ENCODE results near the gene PTPRN2.

PTPRN2 gene

DNA sequence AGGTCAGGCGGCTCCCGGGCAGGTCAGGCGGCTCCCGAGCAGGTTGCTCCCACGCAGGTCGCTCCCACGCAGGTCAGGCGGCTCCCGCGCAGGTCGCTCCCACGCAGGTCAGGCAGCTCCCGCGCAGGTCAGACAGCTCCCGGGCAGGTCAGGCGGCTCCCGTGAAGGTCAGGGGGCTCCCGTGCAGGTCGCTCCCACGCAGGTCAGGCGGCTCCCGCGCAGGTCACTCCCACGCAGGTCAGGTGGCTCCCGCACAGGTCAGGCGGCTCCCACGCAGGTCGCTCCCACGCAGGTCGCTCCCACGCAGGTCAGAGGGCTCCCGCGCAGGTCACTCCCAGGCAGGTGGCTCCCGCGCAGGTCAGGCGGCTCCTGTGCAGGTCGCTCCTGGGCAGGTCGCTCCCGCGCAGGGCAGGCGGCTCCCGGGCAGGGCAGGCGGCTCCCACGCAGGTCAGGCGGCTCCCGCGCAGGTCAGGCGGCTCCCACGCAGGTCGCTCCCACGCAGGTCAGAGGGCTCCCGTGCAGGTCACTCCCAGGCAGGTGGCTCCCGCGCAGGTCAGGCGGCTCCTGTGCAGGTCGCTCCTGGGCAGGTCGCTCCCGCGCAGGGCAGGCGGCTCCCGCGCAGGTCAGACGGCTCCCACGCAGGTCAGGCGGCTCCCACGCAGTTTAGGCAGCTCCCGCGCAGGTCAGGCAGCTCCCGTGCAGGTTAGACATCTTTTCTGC, 30.7 kb downstream of the PTPRN2 start:
- Histone ChIP-seq H3K9ac (ENCODE audit: low read depth in 1 of 2, low read length in 2 of 2) (no peak overlapping the region), H3K36me3 (ENCODE audit: control insufficient read depth in 2 of 2, insufficient read depth in 2 of 2, low read length in 2 of 2) (no peaks in the 10 kb centered on the region), H3K4me3 (ENCODE audit: low read length in 2 of 2) (no peak overlapping the region), H3K4me1 (ENCODE audit: control insufficient read depth in 2 of 2, insufficient read depth in 2 of 2, low read length in 2 of 2) (no peaks in the 10 kb centered on the region), H3K27me3 (ENCODE audit: control insufficient read depth in 2 of 2, insufficient read depth in 2 of 2, low read length in 2 of 2) (no peaks in the 10 kb centered on the region), H3K9me3 (ENCODE audit: control insufficient read depth in 2 of 2, low read length in 2 of 2) (no peaks in the 10 kb centered on the region), H3K27ac (ENCODE audit: low read depth in 2 of 2, low read length in 2 of 2) (no peak overlapping the region)

DNA sequence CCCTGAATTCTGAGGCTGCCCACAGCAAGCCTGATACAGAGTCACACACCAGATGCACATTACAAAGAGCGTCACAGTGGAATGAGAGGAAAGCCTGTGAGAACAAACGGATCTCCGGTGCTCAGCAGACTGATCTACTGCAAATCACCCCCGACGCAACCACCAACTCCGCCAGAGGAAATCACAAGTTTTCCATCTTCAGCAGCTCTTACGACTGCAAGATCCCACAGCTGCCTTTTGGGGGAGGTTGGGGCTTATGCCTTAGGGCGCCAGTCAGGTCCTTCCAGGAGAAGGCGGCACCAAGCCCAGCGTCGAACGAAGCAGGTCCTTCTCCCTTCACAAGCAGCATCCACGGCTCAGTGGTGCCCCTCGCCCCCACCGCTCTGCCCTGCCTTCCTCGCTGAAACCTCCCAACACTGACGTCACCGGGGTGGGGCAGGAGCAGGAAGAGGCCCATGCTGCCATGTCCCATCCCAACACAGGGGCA, 32.5 kb downstream of the PTPRN2 start:
- no peaks in the 10 kb centered on the region for H3K4me1 ChIP-seq (ENCODE audit: control insufficient read depth in 2 of 2, insufficient read depth in 2 of 2, low read length in 2 of 2)
- H3K4me3 ChIP-seq (ENCODE audit: low read length in 2 of 2) = no peak overlapping the region
- H3K27me3 ChIP-seq (ENCODE audit: control insufficient read depth in 2 of 2, insufficient read depth in 2 of 2, low read length in 2 of 2) = no peaks in the 10 kb centered on the region
- no peak overlapping the region for H3K27ac ChIP-seq (ENCODE audit: low read depth in 2 of 2, low read length in 2 of 2)
- H3K9ac ChIP-seq (ENCODE audit: low read depth in 1 of 2, low read length in 2 of 2) = no peak overlapping the region
- no peaks in the 10 kb centered on the region for H3K9me3 ChIP-seq (ENCODE audit: control insufficient read depth in 2 of 2, low read length in 2 of 2)
- H3K36me3 ChIP-seq (ENCODE audit: control insufficient read depth in 2 of 2, insufficient read depth in 2 of 2, low read length in 2 of 2) = no peaks in the 10 kb centered on the region

DNA sequence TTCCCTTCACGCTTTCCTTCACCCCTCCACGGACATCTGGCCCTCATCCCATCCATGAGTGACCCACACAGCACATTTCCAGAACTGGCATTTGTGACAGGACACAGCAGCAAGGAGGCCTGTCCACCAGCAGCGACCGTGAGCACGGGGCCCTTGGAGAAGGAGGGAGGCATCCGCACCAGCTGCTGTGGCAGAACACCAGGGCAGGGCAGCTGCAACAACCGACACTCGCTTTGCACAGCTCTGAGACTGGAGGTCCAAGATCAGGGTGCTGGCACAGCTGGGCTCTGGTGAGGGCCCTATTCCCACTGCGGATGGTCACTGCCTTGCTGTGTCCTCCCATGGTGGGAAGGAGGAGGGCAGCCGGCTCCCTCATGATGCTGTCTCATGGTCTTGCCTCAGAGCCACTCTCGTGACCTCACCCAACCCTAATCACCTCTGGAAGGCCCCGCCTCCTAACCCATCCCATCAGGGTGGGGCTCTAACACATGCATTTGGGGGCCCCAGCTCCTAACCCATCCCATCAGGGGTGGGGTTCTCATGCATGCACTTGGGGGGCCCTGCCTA, 36.7 kb downstream of the PTPRN2 start:
- no peaks in the 10 kb centered on the region for H3K4me1 ChIP-seq (ENCODE audit: control insufficient read depth in 2 of 2, insufficient read depth in 2 of 2, low read length in 2 of 2)
- no peaks in the 10 kb centered on the region for H3K27me3 ChIP-seq (ENCODE audit: control insufficient read depth in 2 of 2, insufficient read depth in 2 of 2, low read length in 2 of 2)
- H3K27ac ChIP-seq (ENCODE audit: low read depth in 2 of 2, low read length in 2 of 2) = no peak overlapping the region

DNA sequence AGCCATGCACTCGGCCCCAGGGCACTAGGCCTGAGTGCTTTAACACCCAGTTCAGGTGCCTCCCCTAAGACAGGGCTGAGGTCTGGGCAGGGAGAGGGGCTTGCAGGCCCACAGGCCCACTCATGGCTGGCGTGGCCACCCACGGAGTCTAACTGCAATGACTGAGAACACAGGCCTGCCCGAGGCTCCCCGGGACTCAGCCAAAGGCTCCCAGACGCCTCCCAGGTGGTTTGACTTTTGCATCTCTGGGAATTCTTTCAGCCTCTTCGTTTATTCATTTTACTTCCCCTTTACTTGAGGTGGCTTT, 37.3 kb downstream of the PTPRN2 start:
- no peaks in the 10 kb centered on the region for H3K36me3 ChIP-seq (ENCODE audit: control insufficient read depth in 2 of 2, insufficient read depth in 2 of 2, low read length in 2 of 2)
- no peaks in the 10 kb centered on the region for H3K27me3 ChIP-seq (ENCODE audit: control insufficient read depth in 2 of 2, insufficient read depth in 2 of 2, low read length in 2 of 2)
- H3K27ac ChIP-seq (ENCODE audit: low read depth in 2 of 2, low read length in 2 of 2) = no peak overlapping the region
- H3K4me1 ChIP-seq (ENCODE audit: control insufficient read depth in 2 of 2, insufficient read depth in 2 of 2, low read length in 2 of 2) = no peaks in the 10 kb centered on the region
- no peak overlapping the region for H3K9ac ChIP-seq (ENCODE audit: low read depth in 1 of 2, low read length in 2 of 2)
- H3K9me3 ChIP-seq (ENCODE audit: control insufficient read depth in 2 of 2, low read length in 2 of 2) = no peaks in the 10 kb centered on the region
- H3K4me3 ChIP-seq (ENCODE audit: low read length in 2 of 2) = no peak overlapping the region

More for the DNA sequence above, 36.7 kb downstream of the PTPRN2 start:
- Histone ChIP-seq H3K9me3 (ENCODE audit: control insufficient read depth in 2 of 2, low read length in 2 of 2) (no peaks in the 10 kb centered on the region), H3K4me3 (ENCODE audit: low read length in 2 of 2) (no peak overlapping the region), H3K36me3 (ENCODE audit: control insufficient read depth in 2 of 2, insufficient read depth in 2 of 2, low read length in 2 of 2) (no peaks in the 10 kb centered on the region), H3K9ac (ENCODE audit: low read depth in 1 of 2, low read length in 2 of 2) (no peak overlapping the region)

DNA sequence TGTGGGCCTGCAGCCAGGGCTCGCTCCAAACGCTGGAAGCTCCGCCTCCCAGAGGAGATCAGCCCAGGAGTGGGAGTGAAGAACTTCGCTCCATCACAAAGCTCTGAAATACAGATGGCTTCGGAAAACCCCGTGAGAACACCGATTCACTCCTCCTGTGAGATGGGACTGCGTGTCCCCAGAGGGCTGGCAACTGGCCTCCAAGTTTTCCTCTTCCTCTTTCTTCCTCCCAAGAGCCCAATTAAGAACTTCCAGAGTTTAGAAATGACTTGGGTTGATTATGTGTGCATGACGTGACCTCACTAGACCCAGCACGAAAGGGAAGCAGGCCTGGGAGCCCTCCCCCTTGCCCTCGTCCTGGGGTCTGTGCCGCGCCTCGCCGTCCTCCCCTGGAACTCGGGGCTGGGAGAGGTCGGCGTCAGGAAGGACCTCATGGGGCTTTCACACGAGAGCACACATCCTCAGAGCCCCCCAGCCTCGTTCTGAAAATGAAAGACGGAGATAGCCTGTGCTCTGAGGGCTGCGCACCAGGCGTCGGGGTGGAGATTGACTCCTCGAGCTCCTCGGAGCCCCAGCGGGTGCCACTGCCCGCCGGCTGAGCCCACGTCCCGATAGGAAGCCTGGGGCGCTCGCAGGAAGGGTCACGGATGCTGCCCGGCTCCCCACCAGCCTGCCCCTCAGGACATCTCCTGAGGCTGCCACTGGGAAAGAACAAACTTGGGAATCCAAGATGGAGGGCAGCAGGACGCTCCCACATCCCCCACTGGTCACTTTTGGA, 37.8 kb downstream of the PTPRN2 start:
- Histone ChIP-seq H3K9ac (ENCODE audit: low read depth in 1 of 2, low read length in 2 of 2) (no peak overlapping the region), H3K36me3 (ENCODE audit: control insufficient read depth in 2 of 2, insufficient read depth in 2 of 2, low read length in 2 of 2) (no peaks in the 10 kb centered on the region), H3K4me3 (ENCODE audit: low read length in 2 of 2) (no peak overlapping the region), H3K4me1 (ENCODE audit: control insufficient read depth in 2 of 2, insufficient read depth in 2 of 2, low read length in 2 of 2) (no peaks in the 10 kb centered on the region), H3K9me3 (ENCODE audit: control insufficient read depth in 2 of 2, low read length in 2 of 2) (no peaks in the 10 kb centered on the region), H3K27me3 (ENCODE audit: control insufficient read depth in 2 of 2, insufficient read depth in 2 of 2, low read length in 2 of 2) (no peaks in the 10 kb centered on the region), H3K27ac (ENCODE audit: low read depth in 2 of 2, low read length in 2 of 2) (no peak overlapping the region)

DNA sequence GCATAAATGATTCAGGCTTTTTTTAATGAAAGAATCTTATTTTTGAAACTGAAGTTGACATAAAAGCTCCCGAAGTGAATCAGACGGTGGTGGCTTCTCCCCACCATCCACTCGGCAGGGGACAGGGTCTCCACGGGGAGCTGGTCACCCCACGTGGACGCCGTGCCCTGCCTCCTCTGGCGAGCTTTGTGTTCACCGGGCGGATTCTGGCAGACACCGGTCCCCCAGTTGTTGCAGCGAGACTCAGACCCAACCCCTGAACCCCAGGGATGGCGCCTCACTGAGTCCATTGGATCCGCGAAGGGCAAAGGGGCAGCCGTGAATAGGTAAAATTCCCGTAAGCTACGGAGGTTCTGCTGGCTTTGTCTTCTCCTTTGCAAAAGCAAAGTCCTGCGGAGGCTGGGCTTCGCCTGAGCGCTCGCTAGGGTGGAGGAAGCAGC, 38.4 kb downstream of the PTPRN2 start:
- no peaks in the 10 kb centered on the region for H3K9me3 ChIP-seq (ENCODE audit: control insufficient read depth in 2 of 2, low read length in 2 of 2)
- H3K27me3 ChIP-seq (ENCODE audit: control insufficient read depth in 2 of 2, insufficient read depth in 2 of 2, low read length in 2 of 2) = no peaks in the 10 kb centered on the region
- H3K36me3 ChIP-seq (ENCODE audit: control insufficient read depth in 2 of 2, insufficient read depth in 2 of 2, low read length in 2 of 2) = no peaks in the 10 kb centered on the region
- no peak overlapping the region for H3K4me3 ChIP-seq (ENCODE audit: low read length in 2 of 2)
- H3K27ac ChIP-seq (ENCODE audit: low read depth in 2 of 2, low read length in 2 of 2) = no peak overlapping the region
- no peaks in the 10 kb centered on the region for H3K4me1 ChIP-seq (ENCODE audit: control insufficient read depth in 2 of 2, insufficient read depth in 2 of 2, low read length in 2 of 2)
- H3K9ac ChIP-seq (ENCODE audit: low read depth in 1 of 2, low read length in 2 of 2) = no peak overlapping the region

DNA sequence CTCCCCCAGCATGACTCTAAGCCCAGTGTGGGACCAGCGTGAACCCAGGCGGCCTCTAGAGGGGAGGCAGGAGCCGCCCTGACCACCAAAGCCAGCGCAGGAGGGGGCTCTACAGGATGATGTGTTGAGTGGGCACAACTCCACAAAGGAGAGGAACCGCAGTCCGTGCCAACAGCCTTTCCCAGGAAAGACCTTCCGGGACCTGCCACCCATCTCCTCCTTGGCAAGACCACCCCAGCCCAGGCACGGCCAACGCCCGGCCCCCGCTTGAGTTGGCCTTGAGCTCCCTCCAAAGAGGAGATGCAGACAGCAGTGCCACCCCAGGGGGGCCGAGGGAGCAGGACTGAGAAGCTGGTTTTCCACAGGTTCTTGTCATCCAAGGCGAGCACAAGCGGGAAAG, 38.9 kb downstream of the PTPRN2 start:
- Histone ChIP-seq H3K27ac (ENCODE audit: low read depth in 2 of 2, low read length in 2 of 2) (no peak overlapping the region), H3K4me3 (ENCODE audit: low read length in 2 of 2) (no peak overlapping the region), H3K27me3 (ENCODE audit: control insufficient read depth in 2 of 2, insufficient read depth in 2 of 2, low read length in 2 of 2) (no peaks in the 10 kb centered on the region), H3K9me3 (ENCODE audit: control insufficient read depth in 2 of 2, low read length in 2 of 2) (no peaks in the 10 kb centered on the region), H3K9ac (ENCODE audit: low read depth in 1 of 2, low read length in 2 of 2) (no peak overlapping the region), H3K36me3 (ENCODE audit: control insufficient read depth in 2 of 2, insufficient read depth in 2 of 2, low read length in 2 of 2) (no peaks in the 10 kb centered on the region), H3K4me1 (ENCODE audit: control insufficient read depth in 2 of 2, insufficient read depth in 2 of 2, low read length in 2 of 2) (no peaks in the 10 kb centered on the region)

DNA sequence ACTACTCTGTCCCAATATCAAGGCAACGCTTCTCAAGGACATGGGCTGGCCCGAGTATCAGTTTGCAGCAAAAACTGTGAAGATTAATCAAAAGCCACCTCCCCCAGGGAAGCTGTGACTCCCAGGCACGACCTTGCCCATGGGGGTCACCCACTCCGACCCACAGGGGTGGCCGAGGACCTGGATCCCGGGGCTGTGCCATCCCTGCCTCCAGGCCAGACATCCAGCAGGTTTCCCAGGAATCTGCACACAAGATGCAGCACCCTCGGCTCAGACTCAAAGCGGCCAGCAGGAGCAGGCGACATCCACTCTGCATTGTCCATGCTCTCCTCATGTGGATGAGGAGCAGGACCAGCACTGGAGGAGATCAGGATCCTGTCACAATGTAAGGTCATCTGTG, 39.8 kb downstream of the PTPRN2 start:
- H3K27me3 ChIP-seq (ENCODE audit: control insufficient read depth in 2 of 2, insufficient read depth in 2 of 2, low read length in 2 of 2) = no peaks in the 10 kb centered on the region
- no peak overlapping the region for H3K4me3 ChIP-seq (ENCODE audit: low read length in 2 of 2)
- no peaks in the 10 kb centered on the region for H3K9me3 ChIP-seq (ENCODE audit: control insufficient read depth in 2 of 2, low read length in 2 of 2)
- H3K4me1 ChIP-seq (ENCODE audit: control insufficient read depth in 2 of 2, insufficient read depth in 2 of 2, low read length in 2 of 2) = no peaks in the 10 kb centered on the region
- H3K9ac ChIP-seq (ENCODE audit: low read depth in 1 of 2, low read length in 2 of 2) = no peak overlapping the region
- H3K27ac ChIP-seq (ENCODE audit: low read depth in 2 of 2, low read length in 2 of 2) = no peak overlapping the region
- H3K36me3 ChIP-seq (ENCODE audit: control insufficient read depth in 2 of 2, insufficient read depth in 2 of 2, low read length in 2 of 2) = no peaks in the 10 kb centered on the region

DNA sequence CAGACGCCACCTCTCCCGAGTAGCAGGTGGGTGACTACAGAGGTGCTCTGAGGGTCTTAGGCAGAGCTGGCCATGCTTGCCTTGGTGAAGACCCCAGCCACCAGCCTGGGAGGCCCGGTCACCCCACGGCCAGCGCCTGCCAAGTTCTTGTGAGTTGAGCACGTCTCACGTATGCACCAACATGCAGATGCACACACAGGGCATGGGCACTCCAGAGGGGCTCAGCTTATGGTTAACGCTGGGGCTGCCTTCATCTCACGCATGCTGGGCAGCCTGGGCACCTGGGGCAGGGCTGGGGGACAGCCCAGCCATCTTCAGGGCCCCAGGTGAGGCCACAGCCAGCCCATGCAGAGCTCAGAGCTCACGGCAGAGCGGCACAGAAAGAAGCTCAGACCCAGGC, 41.0 kb downstream of the PTPRN2 start:
- no peaks in the 10 kb centered on the region for H3K36me3 ChIP-seq (ENCODE audit: control insufficient read depth in 2 of 2, insufficient read depth in 2 of 2, low read length in 2 of 2)
- no peaks in the 10 kb centered on the region for H3K9me3 ChIP-seq (ENCODE audit: control insufficient read depth in 2 of 2, low read length in 2 of 2)
- no peak overlapping the region for H3K4me3 ChIP-seq (ENCODE audit: low read length in 2 of 2)
- H3K27me3 ChIP-seq (ENCODE audit: control insufficient read depth in 2 of 2, insufficient read depth in 2 of 2, low read length in 2 of 2) = no peaks in the 10 kb centered on the region
- H3K4me1 ChIP-seq (ENCODE audit: control insufficient read depth in 2 of 2, insufficient read depth in 2 of 2, low read length in 2 of 2) = no peaks in the 10 kb centered on the region
- H3K27ac ChIP-seq (ENCODE audit: low read depth in 2 of 2, low read length in 2 of 2) = no peak overlapping the region
- no peak overlapping the region for H3K9ac ChIP-seq (ENCODE audit: low read depth in 1 of 2, low read length in 2 of 2)

DNA sequence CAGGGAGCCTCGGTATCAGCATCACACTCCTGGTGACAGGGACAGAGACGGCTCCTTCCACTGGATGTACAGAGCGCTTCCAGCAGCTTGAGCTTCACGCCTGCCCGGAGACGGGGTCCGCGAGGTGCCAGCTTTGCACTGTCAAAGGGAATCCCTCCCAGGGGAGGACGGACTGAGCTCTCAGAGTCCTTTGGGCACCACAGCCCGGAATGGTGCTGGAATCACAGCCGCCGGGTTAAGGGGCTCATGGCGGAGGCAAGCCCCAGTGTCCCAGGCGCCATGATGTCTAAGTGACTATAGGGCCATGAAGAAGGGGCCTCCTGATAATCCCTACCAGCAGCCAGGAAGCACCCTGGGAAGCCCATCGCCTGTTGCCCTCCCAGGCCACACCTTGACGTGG, 41.4 kb downstream of the PTPRN2 start:
- no peak overlapping the region for H3K9ac ChIP-seq (ENCODE audit: low read depth in 1 of 2, low read length in 2 of 2)
- H3K27ac ChIP-seq (ENCODE audit: low read depth in 2 of 2, low read length in 2 of 2) = no peak overlapping the region
- H3K4me1 ChIP-seq (ENCODE audit: control insufficient read depth in 2 of 2, insufficient read depth in 2 of 2, low read length in 2 of 2) = no peaks in the 10 kb centered on the region
- H3K9me3 ChIP-seq (ENCODE audit: control insufficient read depth in 2 of 2, low read length in 2 of 2) = no peaks in the 10 kb centered on the region
- H3K4me3 ChIP-seq (ENCODE audit: low read length in 2 of 2) = no peak overlapping the region
- H3K36me3 ChIP-seq (ENCODE audit: control insufficient read depth in 2 of 2, insufficient read depth in 2 of 2, low read length in 2 of 2) = no peaks in the 10 kb centered on the region
- H3K27me3 ChIP-seq (ENCODE audit: control insufficient read depth in 2 of 2, insufficient read depth in 2 of 2, low read length in 2 of 2) = no peaks in the 10 kb centered on the region
